OCI-LY3 (cell line): ENCODE data around the gene PLCH2.

ENCODE experiments used
- EZH2phosphoT487 ChIP-seq: fragments of 200-600 bp; shearing (Covaris generic); IDR thresholded peaks from 2 replicates; pipeline ENCODE4 v1.6.1; 2018; ENCODE audit warnings: antibody characterized with exemption, mixed run types, low read depth
- TF ChIP-seq, protein P1 (sequence below): fragments of 200-600, 300-600 bp; sonication (generic); IDR thresholded peaks from 2 replicates; pipeline ENCODE4 v1.5.1; 2014; ENCODE audit warnings: antibody characterized with exemption, low read length, low read depth

DNA sequence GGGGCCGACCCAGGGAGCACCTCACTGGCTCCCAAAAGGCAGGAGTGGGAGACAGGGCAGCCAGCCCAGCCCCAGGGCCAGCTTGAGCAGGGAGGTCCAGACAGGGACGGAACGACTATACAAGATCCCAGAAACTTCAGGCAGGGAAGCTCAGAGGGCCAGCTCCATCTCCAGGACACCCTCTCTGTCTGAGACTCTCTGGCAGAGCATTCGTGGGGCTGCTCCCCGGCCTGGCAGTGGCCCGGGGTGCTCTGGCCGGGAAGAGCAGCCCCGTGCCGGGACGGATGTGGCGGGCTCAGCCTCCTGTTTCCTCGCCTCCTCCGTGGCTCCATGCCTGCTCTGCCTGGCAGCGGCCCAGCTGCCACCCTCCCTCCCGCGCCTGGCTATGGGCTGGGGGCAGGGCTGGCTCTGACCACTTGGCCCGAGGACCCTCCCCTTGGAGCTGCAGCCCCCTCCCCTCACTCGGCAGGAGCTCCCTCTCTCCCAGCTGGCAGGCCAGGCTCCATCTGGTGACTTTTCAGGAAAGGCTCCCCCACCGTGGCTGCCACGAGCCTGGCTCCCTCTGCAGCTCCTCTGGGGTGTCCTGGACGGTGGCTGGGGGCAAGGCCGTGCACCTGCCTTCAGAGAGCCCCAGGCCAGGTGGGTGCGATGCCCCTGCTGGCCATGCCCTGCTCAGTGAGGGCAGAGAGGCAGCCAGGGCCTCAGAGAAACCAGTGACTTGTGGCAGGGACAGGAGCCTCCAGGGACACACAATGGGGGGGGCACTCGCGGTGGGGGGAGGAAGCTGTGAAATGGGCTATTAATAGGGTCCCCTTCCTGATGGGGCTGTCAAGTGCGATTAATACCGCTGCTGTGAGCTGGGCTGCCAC is 5.6 kb upstream of the PLCH2 start:
- TF ChIP-seq, protein P1, sequence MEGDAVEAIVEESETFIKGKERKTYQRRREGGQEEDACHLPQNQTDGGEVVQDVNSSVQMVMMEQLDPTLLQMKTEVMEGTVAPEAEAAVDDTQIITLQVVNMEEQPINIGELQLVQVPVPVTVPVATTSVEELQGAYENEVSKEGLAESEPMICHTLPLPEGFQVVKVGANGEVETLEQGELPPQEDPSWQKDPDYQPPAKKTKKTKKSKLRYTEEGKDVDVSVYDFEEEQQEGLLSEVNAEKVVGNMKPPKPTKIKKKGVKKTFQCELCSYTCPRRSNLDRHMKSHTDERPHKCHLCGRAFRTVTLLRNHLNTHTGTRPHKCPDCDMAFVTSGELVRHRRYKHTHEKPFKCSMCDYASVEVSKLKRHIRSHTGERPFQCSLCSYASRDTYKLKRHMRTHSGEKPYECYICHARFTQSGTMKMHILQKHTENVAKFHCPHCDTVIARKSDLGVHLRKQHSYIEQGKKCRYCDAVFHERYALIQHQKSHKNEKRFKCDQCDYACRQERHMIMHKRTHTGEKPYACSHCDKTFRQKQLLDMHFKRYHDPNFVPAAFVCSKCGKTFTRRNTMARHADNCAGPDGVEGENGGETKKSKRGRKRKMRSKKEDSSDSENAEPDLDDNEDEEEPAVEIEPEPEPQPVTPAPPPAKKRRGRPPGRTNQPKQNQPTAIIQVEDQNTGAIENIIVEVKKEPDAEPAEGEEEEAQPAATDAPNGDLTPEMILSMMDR = no peak
- TF ChIP-seq EZH2phosphoT487 = no peak
